Mesothelial cell of epicardium (in vitro differentiated cells): ENCODE measurements around the gene NKX2-4. TPM values are rescaled to one million over a fixed set of nuclear protein-coding genes. Genes with fewer than 3 reads are reported as not detected.

Source experiments
- DNase-seq, 2 experiments: peaks; one replicate each; pipeline ENCODE4 v3.0.0; 2021; ENCODE audit warnings: low spot score in 2 of 2; ENCODE audit not compliant: unreplicated experiment in 2 of 2
- H3K27ac Mint-ChIP-seq: 2 replicates; pipeline ENCODE4 v1.8.0; 2021; ENCODE audit warnings: mixed read lengths
- H3K27me3 Mint-ChIP-seq: 2 replicates; pipeline ENCODE4 v1.8.0; 2021; ENCODE audit warnings: low read depth, mixed read lengths
- H3K36me3 Mint-ChIP-seq: 2 replicates; pipeline ENCODE4 v1.8.0; 2021; ENCODE audit warnings: mixed read lengths
- H3K4me1 Mint-ChIP-seq: 2 replicates; pipeline ENCODE4 v1.8.0; 2021; ENCODE audit warnings: mixed read lengths
- H3K4me3 Mint-ChIP-seq: 2 replicates; pipeline ENCODE4 v1.8.0; 2021; ENCODE audit warnings: mild to moderate bottlenecking, moderate library complexity, mixed read lengths
- H3K9me3 Mint-ChIP-seq: 2 replicates; pipeline ENCODE4 v1.8.0; 2021; ENCODE audit warnings: mixed read lengths
- total RNA-seq: library from RNA; stranded (reverse); gene quantifications from 3 replicates; pipeline ENCODE4 v1.2.1, GENCODE V29; 2021
- TF ChIP-seq, protein P1 (sequence below): fragments of 200-600 bp; sonication (generic); IDR thresholded peaks from one replicate; pipeline ENCODE4 v1.5.0; 2021; ENCODE audit warnings: antibody characterized with exemption; ENCODE audit not compliant: unreplicated experiment

NKX2-4 gene
- total RNA-seq, 1 donor from 2014 or later = not detected

DNA sequence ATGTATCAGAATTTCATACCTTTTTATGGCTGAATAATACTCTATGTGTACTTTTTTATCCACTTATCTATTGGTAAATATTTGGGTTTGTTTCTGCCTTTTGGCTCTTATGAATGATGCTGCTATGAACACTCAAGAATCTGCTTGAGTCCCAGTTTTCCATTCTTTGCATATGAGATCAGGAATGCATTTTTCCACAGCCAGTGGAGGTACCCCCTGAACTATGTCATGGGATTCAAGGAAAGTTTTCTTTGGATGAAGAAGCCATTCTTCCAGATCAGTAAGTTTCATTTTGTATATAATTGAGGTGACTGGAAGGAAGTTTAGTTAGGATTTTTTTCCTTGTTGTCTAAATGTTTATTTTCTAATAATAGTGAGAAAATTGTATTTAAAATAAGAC lies 40.9 kb downstream of the NKX2-4 start:
- Mint-ChIP-seq H3K4me3 (no peak overlapping the region), H3K27ac (no peak overlapping the region), H3K9me3 (no peaks in the 10 kb centered on the region), H3K36me3 (peaks cover 24% of the 10 kb centered on the region), H3K27me3 (no peaks in the 10 kb centered on the region), H3K4me1 (peaks cover 3% of the 10 kb centered on the region)
- TF ChIP-seq, protein P1, sequence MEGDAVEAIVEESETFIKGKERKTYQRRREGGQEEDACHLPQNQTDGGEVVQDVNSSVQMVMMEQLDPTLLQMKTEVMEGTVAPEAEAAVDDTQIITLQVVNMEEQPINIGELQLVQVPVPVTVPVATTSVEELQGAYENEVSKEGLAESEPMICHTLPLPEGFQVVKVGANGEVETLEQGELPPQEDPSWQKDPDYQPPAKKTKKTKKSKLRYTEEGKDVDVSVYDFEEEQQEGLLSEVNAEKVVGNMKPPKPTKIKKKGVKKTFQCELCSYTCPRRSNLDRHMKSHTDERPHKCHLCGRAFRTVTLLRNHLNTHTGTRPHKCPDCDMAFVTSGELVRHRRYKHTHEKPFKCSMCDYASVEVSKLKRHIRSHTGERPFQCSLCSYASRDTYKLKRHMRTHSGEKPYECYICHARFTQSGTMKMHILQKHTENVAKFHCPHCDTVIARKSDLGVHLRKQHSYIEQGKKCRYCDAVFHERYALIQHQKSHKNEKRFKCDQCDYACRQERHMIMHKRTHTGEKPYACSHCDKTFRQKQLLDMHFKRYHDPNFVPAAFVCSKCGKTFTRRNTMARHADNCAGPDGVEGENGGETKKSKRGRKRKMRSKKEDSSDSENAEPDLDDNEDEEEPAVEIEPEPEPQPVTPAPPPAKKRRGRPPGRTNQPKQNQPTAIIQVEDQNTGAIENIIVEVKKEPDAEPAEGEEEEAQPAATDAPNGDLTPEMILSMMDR = no peak
- DNase-seq = no peak

DNA sequence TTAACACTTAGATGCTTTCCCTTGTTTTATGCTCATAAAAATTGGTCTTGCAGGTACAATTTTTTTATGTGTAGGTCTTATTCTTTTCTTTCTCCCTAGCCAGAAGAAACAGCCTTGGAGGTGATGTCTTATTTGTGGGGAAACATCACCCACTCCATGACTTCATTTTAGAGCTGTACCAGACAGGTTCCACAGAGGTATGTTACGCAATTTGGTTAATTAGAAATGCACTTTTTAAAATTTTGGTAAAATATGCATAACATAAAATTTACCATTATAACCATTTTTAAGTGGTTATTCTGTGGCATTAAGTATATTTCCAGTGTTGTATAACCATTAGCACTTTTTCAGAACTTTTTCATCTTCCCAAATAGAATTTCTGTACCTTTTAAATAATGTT lies 41.3 kb downstream of the NKX2-4 start:
- Mint-ChIP-seq H3K4me1 (peaks cover 3% of the 10 kb centered on the region), H3K36me3 (peaks cover 24% of the 10 kb centered on the region), H3K4me3 (no peak overlapping the region), H3K9me3 (no peaks in the 10 kb centered on the region), H3K27me3 (no peaks in the 10 kb centered on the region), H3K27ac (no peak overlapping the region)
- TF ChIP-seq, protein P1 = no peak
- DNase-seq = no peak

DNA sequence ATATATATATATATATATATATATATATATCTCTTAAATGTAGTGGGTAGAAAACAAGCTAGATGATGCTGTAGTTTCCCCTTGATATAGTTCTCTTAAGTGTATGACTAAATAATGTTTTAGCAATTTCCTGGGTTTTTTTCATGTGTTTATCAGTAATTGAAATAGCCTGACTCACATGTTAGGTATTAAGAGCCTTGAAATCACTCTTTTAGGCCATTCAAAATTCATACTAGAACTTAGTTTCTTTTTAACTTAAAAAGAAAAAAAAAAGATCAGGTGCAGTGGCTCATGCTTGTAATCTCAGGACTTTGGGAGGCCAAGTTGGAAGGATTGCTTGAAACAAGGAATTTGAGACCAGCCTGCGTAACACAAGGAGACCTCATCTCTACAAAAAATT lies 44.1 kb downstream of the NKX2-4 start:
- Mint-ChIP-seq H3K4me3 (no peak overlapping the region), H3K27ac (no peak overlapping the region), H3K9me3 (no peaks in the 10 kb centered on the region), H3K27me3 (no peaks in the 10 kb centered on the region), H3K4me1 (peaks cover 3% of the 10 kb centered on the region), H3K36me3 (peaks cover 25% of the 10 kb centered on the region)
- DNase-seq = no peak
- TF ChIP-seq, protein P1 = no peak

DNA sequence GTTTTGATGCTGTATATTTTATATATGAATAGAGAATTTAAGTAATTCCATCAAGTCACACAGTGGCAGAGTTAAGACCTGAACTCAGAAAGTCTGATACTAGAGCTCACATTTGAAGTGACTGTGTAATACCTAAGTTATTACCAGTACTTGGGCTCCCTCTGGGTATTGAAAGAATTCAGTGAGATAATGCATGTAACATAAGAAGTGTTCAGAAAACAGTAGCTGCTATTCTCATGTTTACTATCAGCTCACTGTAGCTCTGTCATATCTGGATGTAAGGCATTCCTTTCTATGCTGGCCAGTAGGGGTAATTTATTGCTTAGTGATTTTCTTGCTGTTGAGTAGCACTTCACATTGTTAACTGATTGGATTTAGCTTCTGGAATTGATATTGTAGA lies 44.6 kb downstream of the NKX2-4 start:
- Mint-ChIP-seq H3K27me3 (no peaks in the 10 kb centered on the region), H3K4me3 (no peak overlapping the region), H3K36me3 (peaks cover 30% of the 10 kb centered on the region), H3K27ac (no peak overlapping the region), H3K4me1 (peaks cover 2% of the 10 kb centered on the region), H3K9me3 (no peaks in the 10 kb centered on the region)
- TF ChIP-seq, protein P1 = no peak
- no peak for DNase-seq

Other genes starting within 250 kb of the NKX2-4 start
- gene XRN2, start 94.2 kb downstream of the NKX2-4 start, total RNA-seq = 76.7 to 79.7 TPM (median 77.0 TPM) in 3 replicates
- gene NKX2-2, start 116.5 kb upstream of the NKX2-4 start, total RNA-seq = not detected in 3 replicates